T-cell (primary cell): ENCODE results near the gene EFCAB6. TPM values are rescaled to one million over a fixed set of nuclear protein-coding genes. Genes with fewer than 3 reads are reported as not detected.

Source experiments
- ATAC-seq, 4 experiments: fragments of 200-7000 bp in 3 of 4; fragments of 150-1000 bp in 1 of 4; cut with Tn5 transposase; replicated peaks in 1 of 4; 1 replicate in 3 of 4; 2 replicates in 1 of 4; pipeline ENCODE4 v1.10.0; 2021; ENCODE audit warnings: moderate library complexity in 3 of 4, mild to moderate bottlenecking in 2 of 4, moderate number of reproducible peaks in 1 of 4
- CTCF ChIA-PET, 2 donors: fragments of 300-600 bp; sonication (Branson Sonifier 250); formaldehyde crosslinking; loops; one replicate each; lab custom pipeline; 2022; ENCODE audit warnings: antibody characterized with exemption in 2 of 2; lab: Charles Lee
- POLR2A ChIA-PET, 2 donors: fragments of 300-600 bp; sonication (Branson Sonifier 250); formaldehyde crosslinking; loops; one replicate each; lab custom pipeline; 2022; ENCODE audit warnings: antibody characterized with exemption in 2 of 2; lab: Charles Lee
- DNase-seq, 35 experiments: peaks; one replicate each; pipeline versions ENCODE4 v3.0.0 to v3.0.0-alpha.2; 2013 to 2023
- H3K27ac ChIP-seq: one replicate; pipeline ENCODE4 v1.5.1; 2013; ENCODE audit warnings: low read length
- H3K27me3 ChIP-seq, 2 experiments: replicated peaks in 1 of 2; 1 replicate in 1 of 2; 2 replicates in 1 of 2; pipeline versions ENCODE4 v1.6.1 to v1.7.0; 2013; ENCODE audit warnings: low read length in 1 of 2, mixed read lengths in 1 of 2; ENCODE audit not compliant: control insufficient read depth in 2 of 2, insufficient read depth in 2 of 2; ENCODE audit errors: extremely low read depth in 1 of 2
- H3K36me3 ChIP-seq, 2 donors: 1 replicate in 1 of 2; 2 replicates in 1 of 2; pipeline versions ENCODE4 v1.6.1 to v1.7.0; 2013; ENCODE audit warnings: low read length in 1 of 2; ENCODE audit not compliant: control insufficient read depth in 2 of 2, insufficient read depth in 1 of 2; ENCODE audit errors: extremely low read depth in 1 of 2
- H3K4me1 ChIP-seq, 2 experiments: 1 replicate in 1 of 2; 2 replicates in 1 of 2; pipeline versions ENCODE4 v1.6.1 to v1.7.0; 2013; ENCODE audit warnings: low read length in 2 of 2, mixed read lengths in 1 of 2; ENCODE audit not compliant: insufficient read depth in 2 of 2, control insufficient read depth in 1 of 2; ENCODE audit errors: extremely low read depth in 1 of 2
- H3K4me3 ChIP-seq, 2 donors: 1 replicate in 1 of 2; 2 replicates in 1 of 2; pipeline versions ENCODE4 v1.5.1 to v1.7.0; 2013; ENCODE audit warnings: mild to moderate bottlenecking in 2 of 2, low read length in 1 of 2, moderate library complexity in 1 of 2; ENCODE audit not compliant: control insufficient read depth in 1 of 2; ENCODE audit errors: extremely low read depth in 1 of 2
- H3K9me3 ChIP-seq: 2 replicates; pipeline ENCODE4 v1.7.0; 2013
- H3K27ac Mint-ChIP-seq, 2 donors: one replicate each; pipeline ENCODE4 v1.8.0; 2020 to 2021; ENCODE audit warnings: mild to moderate bottlenecking in 2 of 2, mixed read lengths in 2 of 2
- H3K27me3 Mint-ChIP-seq, 2 donors: one replicate each; pipeline ENCODE4 v1.8.0; 2021 to 2022; ENCODE audit warnings: mixed read lengths in 2 of 2
- H3K36me3 Mint-ChIP-seq: one replicate; pipeline ENCODE4 v1.8.0; 2021; ENCODE audit warnings: mixed read lengths
- H3K4me1 Mint-ChIP-seq, 3 donors: one replicate each; pipeline ENCODE4 v1.8.0; 2020 to 2022; ENCODE audit warnings: mixed read lengths in 3 of 3, mild to moderate bottlenecking in 1 of 3
- H3K4me3 Mint-ChIP-seq, 3 donors: one replicate each; pipeline ENCODE4 v1.8.0; 2020 to 2022; ENCODE audit warnings: mild to moderate bottlenecking in 3 of 3, mixed read lengths in 3 of 3, moderate library complexity in 3 of 3
- H3K9me3 Mint-ChIP-seq, 3 donors: one replicate each; pipeline ENCODE4 v1.8.0; 2020 to 2022; ENCODE audit warnings: mixed read lengths in 3 of 3
- WGBS: methylation state at CpG from one replicate; pipeline ENCODE4 v1.1.5; 2013; ENCODE audit warnings: missing lambda C conversion rate; ENCODE audit not compliant: insufficient coverage; 5-methylcytosine and 5-hydroxymethylcytosine counted together
- total RNA-seq, 35 experiments: library from RNA in 6 of 35; stranded (reverse) in 6 of 35; fragments of 120-200 nt in 1 of 35; gene quantifications; one replicate each; pipeline versions ENCODE4 v1.2.1 to v1.2.4 and lab custom pipeline; 2013 to 2026

Gene EFCAB6
- total RNA-seq, 5 donors from 2014 or later (not counting 1 experiment from before 2014, with no cell fraction given): 0.26 to 0.89 (median 0.53) TPM

DNA sequence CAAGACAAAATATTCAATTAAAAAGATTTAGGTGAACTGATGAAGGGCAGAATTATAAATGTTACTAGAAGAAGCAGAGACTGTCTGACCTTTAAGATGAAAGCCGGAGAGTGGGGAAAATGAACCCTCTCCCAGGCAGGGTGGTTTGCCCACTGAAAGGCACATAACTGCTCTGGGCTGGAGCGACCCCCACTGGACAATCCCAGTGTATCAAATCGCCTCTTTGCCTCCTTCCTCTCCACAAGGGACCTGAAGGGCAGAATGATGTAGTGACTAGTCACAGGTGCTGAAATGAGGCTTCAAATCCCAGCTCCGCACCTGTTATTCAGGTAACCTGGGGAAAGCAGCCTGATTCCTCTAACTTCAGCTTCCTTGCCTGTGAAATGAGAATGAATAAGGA, 69.0 kb downstream of the EFCAB6 start:
- CTCF ChIA-PET: no interaction called here

DNA sequence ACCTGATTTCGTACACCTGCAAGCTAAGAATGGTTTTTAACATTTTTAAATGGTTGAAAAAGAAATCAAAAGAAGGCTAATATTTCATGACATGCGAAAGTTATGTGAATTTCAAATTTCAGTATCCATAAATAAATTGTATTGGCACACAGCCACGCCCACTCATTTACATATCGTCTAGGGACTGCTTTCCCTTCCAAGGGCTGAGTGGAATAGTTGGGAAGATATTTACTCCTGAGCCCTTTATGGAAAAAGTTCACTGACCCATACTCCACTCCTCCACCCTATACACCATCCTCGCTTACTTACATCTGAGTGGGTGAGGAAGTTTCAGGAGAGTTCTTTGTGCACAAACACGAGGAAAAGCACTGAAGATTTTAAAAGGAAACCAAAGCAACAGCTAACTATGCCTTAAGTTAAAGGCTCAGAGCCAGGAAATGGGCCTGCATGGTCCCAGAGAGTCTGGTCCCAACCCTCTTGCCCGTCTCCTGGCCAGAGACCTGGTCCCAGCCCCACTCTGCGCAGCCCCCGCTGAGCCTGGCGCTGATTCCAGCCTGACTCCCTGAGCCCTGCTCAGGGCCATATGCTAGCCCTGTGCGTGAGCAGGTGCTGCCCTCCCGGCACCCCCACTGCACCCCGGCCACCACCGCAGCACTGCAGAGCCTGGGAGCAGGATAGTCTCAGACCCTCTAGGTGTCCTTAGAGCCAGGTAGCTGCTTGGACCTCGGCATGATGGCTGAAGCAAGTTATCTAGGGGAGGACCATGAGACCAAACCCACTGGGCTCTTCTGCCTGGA, 69.8 kb downstream of the EFCAB6 start:
- ATAC-seq: no peak
- no peak for DNase-seq
- Mint-ChIP-seq H3K27ac (no peak overlapping the region), H3K9me3 (no peaks in the 10 kb centered on the region), H3K27me3 (peaks cover 12 to 15% of the 10 kb centered on the region in 2 donors), H3K36me3 (no peaks in the 10 kb centered on the region), H3K4me3 (no peak overlapping the region), H3K4me1 (no peaks in the 10 kb centered on the region)
- 86% methylated on average over 9 of the region's 15 CpGs for WGBS
- CTCF ChIA-PET: no interaction called here
- H3K9me3 ChIP-seq: no peaks in the 10 kb centered on the region
- POLR2A ChIA-PET: no interaction called here
- H3K4me1 ChIP-seq: no peaks in the 10 kb centered on the region
- H3K4me3 ChIP-seq: no peak overlapping the region
- H3K36me3 ChIP-seq: no peaks in the 10 kb centered on the region
- H3K27ac ChIP-seq: no peak overlapping the region
- peaks cover 2 to 36% of the 10 kb centered on the region in 2 experiments for H3K27me3 ChIP-seq

More for the DNA sequence above, 69.0 kb downstream of the EFCAB6 start:
- H3K9me3 Mint-ChIP-seq: no peaks in the 10 kb centered on the region
- Histone ChIP-seq H3K27me3 (peaks cover 2 to 36% of the 10 kb centered on the region in 2 experiments), H3K36me3 (no peaks in the 10 kb centered on the region), H3K9me3 (no peaks in the 10 kb centered on the region), H3K4me3 (no peak overlapping the region), H3K4me1 (no peaks in the 10 kb centered on the region), H3K27ac (no peak overlapping the region)
- H3K4me1 Mint-ChIP-seq: no peaks in the 10 kb centered on the region
- H3K36me3 Mint-ChIP-seq: no peaks in the 10 kb centered on the region
- POLR2A ChIA-PET: no interaction called here
- no CpG with 5 or more reads among the region's 4 CpGs for WGBS
- H3K4me3 Mint-ChIP-seq: no peak overlapping the region
- H3K27ac Mint-ChIP-seq: no peak overlapping the region
- peaks cover 12 to 21% of the 10 kb centered on the region in 2 donors for H3K27me3 Mint-ChIP-seq
- ATAC-seq (no peak), DNase-seq (no peak)

DNA sequence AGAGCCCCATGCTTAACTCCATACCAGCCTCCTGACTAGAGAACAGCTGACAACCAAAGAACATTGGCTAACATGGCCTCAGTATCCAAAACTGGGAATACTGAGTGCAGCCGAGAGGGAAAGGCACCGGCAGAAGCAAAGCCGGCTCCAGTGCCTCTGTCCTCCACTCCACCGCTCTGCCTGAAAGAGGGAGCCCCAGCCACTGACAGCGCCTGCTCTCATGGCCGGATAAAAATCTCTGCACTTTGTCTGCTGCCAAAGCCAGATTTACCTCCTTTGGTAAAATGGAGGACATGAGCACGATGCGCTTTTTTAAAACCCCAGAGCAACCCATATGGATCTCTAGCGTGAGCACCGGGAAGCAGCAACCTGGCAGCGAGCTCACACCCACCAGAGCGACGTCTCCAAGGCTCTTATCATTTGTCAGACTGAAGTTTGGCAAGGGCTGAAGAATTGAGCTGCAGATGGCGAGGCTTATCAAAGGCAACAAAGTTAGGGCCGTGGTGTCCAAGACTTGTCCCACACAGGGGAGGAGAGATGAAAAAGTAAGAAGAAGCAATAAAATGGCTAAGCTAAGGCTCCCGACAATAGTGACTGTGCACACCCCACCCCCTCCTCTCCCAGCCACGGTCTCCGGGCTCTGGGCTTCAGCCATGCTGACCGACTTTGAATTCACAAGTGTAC, 71.4 kb downstream of the EFCAB6 start:
- no peaks in the 10 kb centered on the region for H3K36me3 Mint-ChIP-seq
- no peaks in the 10 kb centered on the region for H3K4me1 Mint-ChIP-seq
- H3K4me3 Mint-ChIP-seq: no peak overlapping the region
- no peak overlapping the region for H3K27ac Mint-ChIP-seq
- Histone ChIP-seq H3K27ac (no peak overlapping the region), H3K36me3 (no peaks in the 10 kb centered on the region), H3K27me3 (peaks cover 2 to 42% of the 10 kb centered on the region in 2 experiments), H3K9me3 (no peaks in the 10 kb centered on the region), H3K4me3 (no peak overlapping the region), H3K4me1 (no peaks in the 10 kb centered on the region)
- H3K27me3 Mint-ChIP-seq: peaks cover 11 to 12% of the 10 kb centered on the region in 2 donors
- ATAC-seq: no peak
- WGBS: 73% methylated on average over 14 of the region's 19 CpGs
- ChIA-PET CTCF (no interaction called here), POLR2A (no interaction called here)
- H3K9me3 Mint-ChIP-seq: no peaks in the 10 kb centered on the region
- DNase-seq: no peak

DNA sequence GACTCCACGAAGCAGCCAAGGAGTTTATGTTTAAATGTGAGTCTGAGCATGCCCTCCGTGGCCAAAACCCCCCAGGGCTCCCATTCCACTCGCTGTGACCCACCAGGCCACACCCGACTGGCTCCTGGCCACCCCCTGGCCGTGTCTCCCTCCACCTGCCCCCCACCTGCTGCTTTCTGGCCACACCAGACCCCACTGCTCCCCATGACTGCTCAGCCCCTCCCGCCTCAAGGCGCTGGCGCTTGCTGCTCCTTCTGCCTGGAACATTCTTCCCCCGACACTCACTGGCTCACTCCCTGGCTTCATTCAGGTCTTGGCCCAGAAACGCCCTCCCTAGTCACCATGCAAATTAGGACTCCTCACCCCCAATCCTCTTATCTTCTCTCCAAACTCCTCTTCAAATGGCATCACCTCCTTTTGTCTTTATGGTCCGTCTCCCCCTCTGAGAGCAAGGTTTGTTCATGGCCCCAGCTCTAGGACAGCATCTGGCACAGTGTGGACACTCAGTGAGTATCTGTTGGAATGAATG, 72.2 kb downstream of the EFCAB6 start:
- Mint-ChIP-seq H3K27me3 (peaks cover 7 to 11% of the 10 kb centered on the region in 2 donors), H3K4me3 (no peak overlapping the region), H3K36me3 (no peaks in the 10 kb centered on the region), H3K4me1 (no peaks in the 10 kb centered on the region), H3K9me3 (no peaks in the 10 kb centered on the region), H3K27ac (no peak overlapping the region)
- Histone ChIP-seq H3K4me1 (no peaks in the 10 kb centered on the region), H3K27me3 (peaks cover 2 to 37% of the 10 kb centered on the region in 2 experiments), H3K4me3 (no peak overlapping the region), H3K36me3 (no peaks in the 10 kb centered on the region), H3K27ac (no peak overlapping the region), H3K9me3 (no peaks in the 10 kb centered on the region)
- POLR2A ChIA-PET: no interaction called here
- no peak for ATAC-seq
- 69% methylated on average over 9 of the region's 11 CpGs for WGBS
- DNase-seq: no peak
- CTCF ChIA-PET: no interaction called here

DNA sequence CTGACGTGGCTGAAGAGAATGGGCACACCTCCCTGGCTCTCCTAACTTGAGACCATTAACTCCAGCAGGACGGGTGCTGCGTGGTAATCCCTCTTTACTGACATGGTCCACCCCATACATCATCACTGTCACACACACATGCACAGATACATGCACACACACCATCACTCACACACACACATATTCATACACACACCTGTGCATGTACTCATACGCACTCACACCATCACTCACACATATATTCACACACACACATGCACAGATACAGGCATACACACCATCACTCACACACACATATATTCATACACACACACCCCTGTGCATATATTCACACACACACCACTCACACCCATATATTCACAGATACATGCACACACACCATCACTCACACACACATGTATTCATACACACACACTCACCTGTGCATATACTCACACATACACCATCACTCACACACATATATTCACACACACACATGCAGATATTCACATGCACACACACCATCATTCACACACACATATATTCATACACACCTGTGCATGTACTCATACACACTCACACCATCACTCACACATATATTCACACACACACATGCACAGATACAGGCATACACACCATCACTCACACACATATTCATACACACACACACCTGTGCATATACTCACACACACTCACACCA, 74.8 kb downstream of the EFCAB6 start:
- H3K36me3 ChIP-seq: no peaks in the 10 kb centered on the region
- no peak overlapping the region for H3K27ac ChIP-seq
- 95% methylated on average over 4 of the region's 4 CpGs for WGBS
- Mint-ChIP-seq H3K4me3 (no peak overlapping the region), H3K27ac (no peak overlapping the region), H3K36me3 (no peaks in the 10 kb centered on the region), H3K4me1 (no peaks in the 10 kb centered on the region), H3K9me3 (no peaks in the 10 kb centered on the region), H3K27me3 (peaks cover 0 to under 1% of the 10 kb centered on the region in 2 donors)
- no peak for DNase-seq
- H3K4me3 ChIP-seq: no peak overlapping the region
- CTCF ChIA-PET: no interaction called here
- no peaks in the 10 kb centered on the region for H3K9me3 ChIP-seq
- H3K27me3 ChIP-seq: peaks cover 2 to 27% of the 10 kb centered on the region in 2 experiments
- no peak for ATAC-seq
- POLR2A ChIA-PET: interaction anchor here in 1 of 2 donors (0.6 kb wide), 1 partner anchor 15 kb away, joined by 3 read pairs; no protein-coding TSS in a partner anchor
- no peaks in the 10 kb centered on the region for H3K4me1 ChIP-seq

DNA sequence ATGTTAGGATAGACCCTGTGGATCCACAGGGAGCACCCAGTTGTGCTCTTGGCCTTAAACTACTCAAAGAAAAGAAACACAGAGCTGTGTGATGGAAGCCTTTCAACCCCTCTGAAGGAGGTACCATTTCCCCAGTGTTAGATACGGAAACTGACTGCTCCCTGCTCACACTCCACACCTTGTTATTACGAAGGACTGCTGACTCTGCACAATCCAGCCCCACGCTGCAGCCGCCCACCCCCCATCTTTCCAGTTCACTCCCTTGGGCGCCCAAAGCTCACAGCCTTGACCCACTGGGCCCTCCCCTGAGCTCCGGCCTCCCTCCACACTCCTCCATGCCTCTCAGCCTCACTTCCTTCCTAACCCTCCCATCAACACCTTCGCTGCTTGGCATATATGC, 75.5 kb downstream of the EFCAB6 start:
- ChIA-PET POLR2A (interaction anchor here in 1 of 2 donors (0.6 kb wide), 1 partner anchor 14 kb away, joined by 3 read pairs; no protein-coding TSS in a partner anchor), CTCF (no interaction called here)
- 83% methylated on average over 7 of the region's 7 CpGs for WGBS
- no peak for ATAC-seq
- no peak overlapping the region for H3K4me3 Mint-ChIP-seq
- no peak overlapping the region for H3K27ac Mint-ChIP-seq
- Histone ChIP-seq H3K36me3 (no peaks in the 10 kb centered on the region), H3K27me3 (peaks cover 2 to 25% of the 10 kb centered on the region in 2 experiments), H3K27ac (no peak overlapping the region), H3K4me3 (no peak overlapping the region), H3K9me3 (no peaks in the 10 kb centered on the region), H3K4me1 (no peaks in the 10 kb centered on the region)
- H3K27me3 Mint-ChIP-seq: no peaks in the 10 kb centered on the region
- H3K36me3 Mint-ChIP-seq: no peaks in the 10 kb centered on the region
- DNase-seq: no peak
- H3K4me1 Mint-ChIP-seq: no peaks in the 10 kb centered on the region
- H3K9me3 Mint-ChIP-seq: no peaks in the 10 kb centered on the region
